ENCODE results near the gene COLEC11. TPM values are rescaled to one million over a fixed set of nuclear protein-coding genes. Genes with fewer than 3 reads are reported as not detected.
"Not testable (repeated sequence)": the region's sequence is repeated elsewhere in the genome, so short reads cannot be mapped to it uniquely, and the experiment has no call there.

COLEC11 gene
- total RNA-seq, 2 experiments from 2014 or later, result 1.7 TPM; not detected in 1

DNA sequence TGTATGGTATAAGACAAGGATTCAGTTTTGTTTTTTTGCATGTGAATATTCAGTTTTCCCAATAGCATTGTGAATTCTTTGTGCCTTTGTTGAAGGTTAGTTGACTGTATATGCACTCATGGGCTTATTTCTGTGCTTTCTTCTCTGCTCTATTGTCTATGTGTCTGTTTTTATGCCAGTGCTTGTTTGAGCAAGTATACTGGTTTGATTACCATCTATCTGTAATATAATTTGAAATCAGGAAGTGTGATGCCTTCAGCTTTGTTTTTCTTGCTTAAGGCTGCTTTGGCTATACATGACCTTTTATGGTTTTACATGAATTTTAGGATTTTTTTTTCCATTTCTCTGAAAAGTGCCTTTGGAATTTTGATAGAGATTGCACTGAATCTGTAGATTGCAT lies 23.5 kb downstream of the COLEC11 start:
- no TSS peak for BruUV-seq (replicated peaks)
- POLR2A ChIA-PET, result interaction anchor here (0.6 to 0.7 kb wide), 2 partner anchors 36 to 1966 kb away, joined by 3 to 7 read pairs; no protein-coding TSS in a partner anchor
- H3K4me1 ChIP-seq (ENCODE audit: insufficient read depth, low read length, poor library complexity, severe bottlenecking), result no peaks in the 10 kb centered on the region
- H3K4me3 ChIP-seq (ENCODE audit: low read depth, low read length, poor library complexity, severe bottlenecking), result no peak overlapping the region
- DNase-seq (ENCODE audit: low spot score), result no peak
- H3K9me2 ChIP-seq (ENCODE audit: insufficient read depth, low read length), result no peaks in the 10 kb centered on the region
- no peak overlapping the region for H2AFZ ChIP-seq (ENCODE audit: low read length)
- TF ChIP-seq EZH2phosphoT487 (IDR thresholded peaks at IDR 0.05; ENCODE audit: borderline replicate concordance, low read depth, low read length), result no peak
- TF ChIP-seq, protein P1, sequence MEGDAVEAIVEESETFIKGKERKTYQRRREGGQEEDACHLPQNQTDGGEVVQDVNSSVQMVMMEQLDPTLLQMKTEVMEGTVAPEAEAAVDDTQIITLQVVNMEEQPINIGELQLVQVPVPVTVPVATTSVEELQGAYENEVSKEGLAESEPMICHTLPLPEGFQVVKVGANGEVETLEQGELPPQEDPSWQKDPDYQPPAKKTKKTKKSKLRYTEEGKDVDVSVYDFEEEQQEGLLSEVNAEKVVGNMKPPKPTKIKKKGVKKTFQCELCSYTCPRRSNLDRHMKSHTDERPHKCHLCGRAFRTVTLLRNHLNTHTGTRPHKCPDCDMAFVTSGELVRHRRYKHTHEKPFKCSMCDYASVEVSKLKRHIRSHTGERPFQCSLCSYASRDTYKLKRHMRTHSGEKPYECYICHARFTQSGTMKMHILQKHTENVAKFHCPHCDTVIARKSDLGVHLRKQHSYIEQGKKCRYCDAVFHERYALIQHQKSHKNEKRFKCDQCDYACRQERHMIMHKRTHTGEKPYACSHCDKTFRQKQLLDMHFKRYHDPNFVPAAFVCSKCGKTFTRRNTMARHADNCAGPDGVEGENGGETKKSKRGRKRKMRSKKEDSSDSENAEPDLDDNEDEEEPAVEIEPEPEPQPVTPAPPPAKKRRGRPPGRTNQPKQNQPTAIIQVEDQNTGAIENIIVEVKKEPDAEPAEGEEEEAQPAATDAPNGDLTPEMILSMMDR (conservative IDR thresholded peaks at IDR 0.05; ENCODE audit: low read length), result no peak
- CTCF ChIA-PET (ENCODE audit: unreplicated experiment), result no interaction called here
- H3K9me3 ChIP-seq (ENCODE audit: low read length), result no peaks in the 10 kb centered on the region
- no peaks in the 10 kb centered on the region for H3K79me2 ChIP-seq (ENCODE audit: insufficient read depth, low read depth, low read length)
- intact Hi-C loops (cut with micrococcal nuclease; ENCODE audit: unreplicated experiment), result no loop called here
- no peaks in the 10 kb centered on the region for H3K36me3 ChIP-seq (ENCODE audit: insufficient read depth, low read length)
- no peaks in the 10 kb centered on the region for H4K20me1 ChIP-seq (ENCODE audit: insufficient read depth, low read length)
- H3K27ac ChIP-seq (ENCODE audit: low read depth, low read length, poor library complexity, severe bottlenecking), result no peak overlapping the region
- H3K4me2 ChIP-seq (ENCODE audit: low read length), result no peak overlapping the region

DNA sequence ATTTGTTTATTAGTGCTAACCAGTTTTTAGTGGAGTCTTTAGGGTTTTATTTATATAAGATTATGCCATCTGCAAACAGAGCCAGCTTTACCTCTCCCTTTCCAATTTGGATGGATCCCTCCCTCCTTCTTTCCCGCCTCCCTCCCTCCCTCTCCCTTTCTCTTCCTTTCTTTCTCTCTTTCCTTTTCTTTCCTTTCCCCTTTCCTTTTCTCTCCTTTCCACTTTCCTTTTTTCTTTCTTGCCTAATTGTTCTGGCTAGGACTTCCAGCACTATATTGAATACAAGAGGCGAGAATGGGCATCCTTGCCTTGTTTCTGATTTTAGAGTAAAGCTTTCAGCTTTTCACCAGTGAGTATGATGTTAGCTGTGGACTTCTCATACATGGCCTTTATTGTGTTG lies 24.1 kb downstream of the COLEC11 start:
- Histone ChIP-seq H3K79me2 (ENCODE audit: insufficient read depth, low read depth, low read length) (no peaks in the 10 kb centered on the region), H3K4me3 (ENCODE audit: low read depth, low read length, poor library complexity, severe bottlenecking) (no peak overlapping the region), H3K9me2 (ENCODE audit: insufficient read depth, low read length) (no peaks in the 10 kb centered on the region), H4K20me1 (ENCODE audit: insufficient read depth, low read length) (no peaks in the 10 kb centered on the region), H3K27ac (ENCODE audit: low read depth, low read length, poor library complexity, severe bottlenecking) (no peak overlapping the region), H3K4me2 (ENCODE audit: low read length) (no peak overlapping the region), H3K9me3 (ENCODE audit: low read length) (no peaks in the 10 kb centered on the region), H3K36me3 (ENCODE audit: insufficient read depth, low read length) (no peaks in the 10 kb centered on the region), H3K4me1 (ENCODE audit: insufficient read depth, low read length, poor library complexity, severe bottlenecking) (no peaks in the 10 kb centered on the region), H2AFZ (ENCODE audit: low read length) (no peak overlapping the region)
- POLR2A ChIA-PET, result no interaction called here
- TF ChIP-seq, protein P1 (conservative IDR thresholded peaks at IDR 0.05; ENCODE audit: low read length), result no peak
- no peak for TF ChIP-seq EZH2phosphoT487 (IDR thresholded peaks at IDR 0.05; ENCODE audit: borderline replicate concordance, low read depth, low read length)
- DNase-seq (ENCODE audit: low spot score), result no peak
- no TSS peak for BruUV-seq (replicated peaks)
- CTCF ChIA-PET (ENCODE audit: unreplicated experiment), result no interaction called here
- intact Hi-C loops (cut with micrococcal nuclease; ENCODE audit: unreplicated experiment), result no loop called here

DNA sequence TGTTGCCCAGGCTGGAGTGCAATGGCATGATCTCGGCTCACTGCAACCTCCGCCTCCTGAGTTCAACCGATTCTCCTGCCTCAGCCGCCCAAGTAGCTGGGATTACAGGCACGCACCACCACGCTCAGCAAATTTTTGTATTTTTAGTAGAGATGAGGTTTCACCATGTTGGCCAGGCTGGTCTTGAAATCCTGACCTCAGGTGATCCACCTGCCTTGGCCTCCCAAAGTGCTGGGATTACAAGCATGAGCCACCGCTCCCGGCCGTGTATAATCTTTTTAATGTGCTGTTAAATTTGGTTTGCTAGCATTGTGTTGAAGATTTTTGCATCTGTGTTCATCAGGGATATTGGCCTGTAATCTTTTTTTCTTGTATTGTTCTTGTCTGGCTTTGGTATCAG lies 24.7 kb downstream of the COLEC11 start:
- H3K4me3 ChIP-seq (ENCODE audit: low read depth, low read length, poor library complexity, severe bottlenecking); intact Hi-C loops (cut with micrococcal nuclease; ENCODE audit: unreplicated experiment); POLR2A ChIA-PET; BruUV-seq (replicated peaks); H3K4me2 ChIP-seq (ENCODE audit: low read length); H3K36me3 ChIP-seq (ENCODE audit: insufficient read depth, low read length); H3K79me2 ChIP-seq (ENCODE audit: insufficient read depth, low read depth, low read length); H3K4me1 ChIP-seq (ENCODE audit: insufficient read depth, low read length, poor library complexity, severe bottlenecking); H3K27ac ChIP-seq (ENCODE audit: low read depth, low read length, poor library complexity, severe bottlenecking); H3K9me3 ChIP-seq (ENCODE audit: low read length); H3K9me2 ChIP-seq (ENCODE audit: insufficient read depth, low read length); H4K20me1 ChIP-seq (ENCODE audit: insufficient read depth, low read length); CTCF ChIA-PET (ENCODE audit: unreplicated experiment); H2AFZ ChIP-seq (ENCODE audit: low read length); DNase-seq (ENCODE audit: low spot score): not testable (repeated sequence)

Measured in OCI-LY7 (cell line).